Common myeloid progenitor, CD34-positive (primary cell): ENCODE results near the gene HELZ2.

Source experiments
- CTCF ChIA-PET: fragments of 350-600 bp; sonication (Branson Sonifier 250); formaldehyde crosslinking; loops from one replicate; lab custom pipeline; 2021; ENCODE audit warnings: antibody characterized with exemption; lab: Charles Lee
- POLR2A ChIA-PET: fragments of 350-600 bp; sonication (Branson Sonifier 250); formaldehyde crosslinking; loops from one replicate; lab custom pipeline; 2021; ENCODE audit warnings: antibody characterized with exemption; lab: Charles Lee
- DNase-seq, 3 donors: peaks; one replicate each; pipeline versions ENCODE4 v3.0.0 to v3.0.0-alpha.2; 2013
- H3K27ac ChIP-seq, 2 experiments: 1 replicate in 1 of 2; 2 replicates in 1 of 2; pipeline ENCODE4 v1.7.0; 2013; ENCODE audit warnings: inconsistent platforms in 2 of 2, low read length in 2 of 2, mild to moderate bottlenecking in 2 of 2, low read depth in 1 of 2, moderate library complexity in 1 of 2; ENCODE audit not compliant: severe bottlenecking in 2 of 2, insufficient read depth in 1 of 2, poor library complexity in 1 of 2
- H3K27me3 ChIP-seq, 5 experiments: replicated peaks in 2 of 5; 1 replicate in 3 of 5; 2 replicates in 2 of 5; pipeline versions ENCODE4 v1.6.1 to v1.7.0; 2013; ENCODE audit warnings: low read length in 4 of 5, mild to moderate bottlenecking in 2 of 5, moderate library complexity in 2 of 5, inconsistent platforms in 1 of 5; ENCODE audit not compliant: insufficient read depth in 5 of 5, control insufficient read depth in 4 of 5
- H3K36me3 ChIP-seq, 4 experiments: 1 replicate in 2 of 4; 2 replicates in 2 of 4; pipeline versions ENCODE4 v1.6.1 to v1.7.0; 2013; ENCODE audit warnings: low read length in 3 of 4, control low read depth in 1 of 4, mild to moderate bottlenecking in 1 of 4; ENCODE audit not compliant: control insufficient read depth in 4 of 4, insufficient read depth in 4 of 4
- H3K4me1 ChIP-seq, 4 experiments: 1 replicate in 3 of 4; 2 replicates in 1 of 4; pipeline versions ENCODE4 v1.6.1 to v1.7.1; 2013; ENCODE audit warnings: low read length in 3 of 4, mild to moderate bottlenecking in 3 of 4, control low read depth in 1 of 4, inconsistent platforms in 1 of 4, moderate library complexity in 1 of 4; ENCODE audit not compliant: control insufficient read depth in 4 of 4, insufficient read depth in 4 of 4; ENCODE audit errors: control extremely low read depth in 1 of 4
- H3K4me3 ChIP-seq, 7 experiments: 1 replicate in 4 of 7; 2 replicates in 3 of 7; pipeline versions ENCODE4 v1.5.1 to v1.7.0; 2013; ENCODE audit warnings: mild to moderate bottlenecking in 7 of 7, low read length in 6 of 7, moderate library complexity in 6 of 7, inconsistent platforms in 2 of 7, low read depth in 2 of 7, control low read depth in 1 of 7; ENCODE audit not compliant: insufficient read depth in 4 of 7, control insufficient read depth in 1 of 7; ENCODE audit errors: extremely low read depth in 1 of 7
- H3K9me3 ChIP-seq, 5 experiments: 1 replicate in 4 of 5; 2 replicates in 1 of 5; pipeline versions ENCODE4 v1.6.1 to v1.7.1; 2013; ENCODE audit warnings: low read length in 4 of 5, mild to moderate bottlenecking in 2 of 5, inconsistent platforms in 1 of 5, low read depth in 1 of 5, moderate library complexity in 1 of 5; ENCODE audit not compliant: control insufficient read depth in 4 of 5, insufficient read depth in 2 of 5; ENCODE audit errors: control extremely low read depth in 1 of 5
- WGBS: methylation state at CpG from one replicate; pipeline ENCODE4 v1.1.5; 2013; ENCODE audit not compliant: insufficient coverage; 5-methylcytosine and 5-hydroxymethylcytosine counted together

HELZ2 gene

DNA sequence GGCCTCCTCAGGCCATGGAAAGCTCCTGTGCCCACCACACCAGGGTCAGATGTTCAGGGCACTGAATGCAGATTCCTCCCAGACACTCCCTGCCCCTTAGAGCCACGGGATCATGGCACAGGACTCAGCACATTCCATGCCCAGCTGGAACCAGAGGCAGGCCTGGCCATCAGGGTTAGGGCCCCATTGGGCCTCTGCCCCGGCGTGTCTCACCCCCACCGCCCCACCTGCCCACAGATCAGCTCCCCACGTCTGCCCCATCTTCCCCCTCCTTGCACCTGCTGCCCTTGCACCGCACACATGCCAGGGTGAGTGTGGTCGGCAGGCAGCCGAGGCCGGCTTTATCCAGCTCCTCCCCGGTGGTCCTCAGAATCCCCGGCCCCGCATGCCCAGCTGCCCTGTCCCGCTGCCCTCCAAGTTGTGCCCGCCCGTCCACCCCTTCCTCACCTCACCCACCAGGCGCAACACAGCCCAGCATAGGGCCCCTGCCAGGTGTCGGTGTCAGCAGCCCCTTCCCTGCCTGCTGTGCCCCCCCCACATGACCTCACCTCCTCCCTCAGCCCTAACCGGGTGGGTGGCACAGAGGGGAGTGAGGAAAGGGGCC lies 24.3 kb downstream of the HELZ2 start:
- DNase-seq, result no peak
- Histone ChIP-seq H3K27ac (no peak overlapping the region), H3K4me3 (no peak overlapping the region), H3K4me1 (peaks cover 0 to 25% (median 23%) of the 10 kb centered on the region in 4 experiments), H3K9me3 (no peaks in the 10 kb centered on the region), H3K36me3 (no peaks in the 10 kb centered on the region), H3K27me3 (peaks cover 0 to 36% (median 11%) of the 10 kb centered on the region in 5 experiments)
- POLR2A ChIA-PET, result no interaction called here
- WGBS, result 95% methylated on average over 8 of the region's 18 CpGs
- CTCF ChIA-PET, result interaction anchor here (0.9 to 1.5 kb wide), 3 partner anchors 12 to 140 kb away, joined by 3 read pairs; no protein-coding TSS in a partner anchor

DNA sequence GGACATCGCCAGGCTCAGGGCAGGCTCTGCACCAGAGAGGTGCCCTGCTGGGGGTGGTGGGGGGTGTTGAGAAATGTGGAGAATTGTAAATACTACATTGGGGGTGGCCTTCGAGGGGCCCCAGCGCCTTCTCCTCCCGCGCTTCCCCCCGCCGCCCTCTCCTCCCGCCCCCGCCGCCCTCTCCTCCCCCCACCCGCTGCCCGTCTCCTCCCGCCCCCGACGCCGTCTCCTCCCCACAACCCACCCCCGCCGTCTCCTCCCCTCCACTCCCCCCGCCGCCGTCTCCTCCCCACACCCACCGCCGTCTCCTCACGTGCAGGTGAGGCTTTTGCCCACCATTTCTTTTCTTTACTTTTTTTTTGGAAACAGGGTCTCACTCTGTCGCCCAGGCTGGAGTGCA lies 25.0 kb downstream of the HELZ2 start:
- no peaks in the 10 kb centered on the region for H3K36me3 ChIP-seq
- H3K27ac ChIP-seq, result no peak overlapping the region
- peaks cover 0 to 32% (median 7%) of the 10 kb centered on the region in 5 experiments for H3K27me3 ChIP-seq
- 47% methylated on average over 5 of the region's 25 CpGs for WGBS
- ChIA-PET POLR2A (no interaction called here), CTCF (interaction anchor here (0.9 kb wide), 1 partner anchor 12 kb away, joined by 3 read pairs; no protein-coding TSS in a partner anchor)
- no peak for DNase-seq
- H3K4me1 ChIP-seq, result peaks cover 0 to 17% (median 17%) of the 10 kb centered on the region in 4 experiments
- H3K4me3 ChIP-seq, result no peak overlapping the region
- no peaks in the 10 kb centered on the region for H3K9me3 ChIP-seq

DNA sequence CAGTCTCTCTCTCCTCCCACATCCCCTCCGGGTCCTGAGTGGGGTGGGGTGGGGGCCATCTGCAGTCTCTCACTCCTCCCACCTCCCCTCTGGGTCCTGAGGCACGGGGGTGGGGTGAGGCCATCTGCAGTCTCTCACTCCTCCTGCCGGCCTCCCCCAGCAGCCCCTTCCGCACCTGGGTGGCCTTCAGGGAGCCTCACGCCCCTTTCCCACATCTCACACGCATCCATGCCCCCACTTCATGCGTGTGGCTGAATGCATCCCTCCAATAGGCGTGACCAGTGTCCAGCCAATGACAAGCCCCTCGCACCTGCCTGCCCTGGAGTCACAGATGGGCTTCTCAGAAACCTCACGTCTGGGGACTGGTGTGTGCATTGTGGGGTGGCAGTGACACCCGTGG lies 25.5 kb downstream of the HELZ2 start:
- 60% methylated on average over 3 of the region's 11 CpGs for WGBS
- Histone ChIP-seq H3K4me3 (no peak overlapping the region), H3K27me3 (peaks cover 0 to 32% (median 7%) of the 10 kb centered on the region in 5 experiments), H3K36me3 (no peaks in the 10 kb centered on the region), H3K4me1 (peaks cover 0 to 14% (median 13%) of the 10 kb centered on the region in 4 experiments), H3K9me3 (no peaks in the 10 kb centered on the region), H3K27ac (no peak overlapping the region)
- no peak for DNase-seq
- CTCF ChIA-PET, result interaction anchor here (0.9 kb wide), 1 partner anchor 12 kb away, joined by 3 read pairs; no protein-coding TSS in a partner anchor
- POLR2A ChIA-PET, result no interaction called here

DNA sequence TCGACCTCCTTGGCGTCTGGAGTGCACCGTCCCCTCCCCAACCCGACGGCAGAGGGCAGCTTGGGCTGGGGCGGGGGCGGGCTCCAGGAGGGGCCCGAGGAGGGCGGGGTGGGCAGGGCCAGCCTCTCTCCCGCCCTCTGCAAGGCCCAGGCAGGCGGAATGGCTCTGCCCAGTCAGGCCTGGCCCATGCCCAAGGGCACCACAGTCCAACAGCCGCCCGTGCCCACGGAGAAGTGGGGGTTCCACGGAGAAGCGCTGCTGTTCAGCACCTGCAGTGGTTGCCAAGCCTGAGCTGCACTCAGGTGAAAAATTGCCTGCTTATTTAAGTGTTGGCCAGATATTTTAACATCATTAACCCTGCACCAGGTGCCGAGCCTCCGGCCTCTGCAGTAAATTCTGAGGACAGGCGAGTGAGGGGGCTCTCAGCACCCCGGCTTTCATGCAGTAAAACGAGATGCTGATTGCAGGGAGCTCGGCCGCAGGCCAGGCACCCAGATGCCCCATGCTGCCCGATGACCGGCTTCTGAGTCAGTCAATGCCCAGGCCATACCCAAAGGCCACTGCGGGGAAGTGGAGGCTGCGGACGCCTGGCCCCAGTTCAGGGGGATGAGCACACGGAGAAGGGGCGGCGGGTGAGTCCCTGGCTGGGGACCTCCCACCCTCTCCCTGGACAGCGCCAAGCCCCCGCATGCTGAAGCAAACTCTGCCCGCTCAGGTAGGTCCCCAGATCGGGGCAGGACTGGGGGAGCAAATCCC lies 26.1 kb downstream of the HELZ2 start, which contains the start of gene SRMS:
SRMS (minus strand) TSS at position 25 of the 756 bp plus-strand sequence. CDS start 286 bp downstream, outside the sequence.
- CTCF ChIA-PET, result interaction anchor here (2.3 kb wide), 1 partner anchor 10 kb away, joined by 9 read pairs; the partner anchor contains the start of gene PTK6
- Histone ChIP-seq H3K4me3 (no peak within 1 kb of the TSS), H3K4me1 (peaks cover 0 to 11% (median 8%) of the 10 kb centered on the region in 4 experiments), H3K9me3 (no peaks in the 10 kb centered on the region), H3K27me3 (peaks cover 0 to 32% (median 7%) of the 10 kb centered on the region in 5 experiments), H3K36me3 (no peaks in the 10 kb centered on the region), H3K27ac (no peak within 1 kb of the TSS)
- 72% methylated on average over 18 of the region's 35 CpGs for WGBS
- DNase-seq, result no peak
- POLR2A ChIA-PET, result no interaction called here

DNA sequence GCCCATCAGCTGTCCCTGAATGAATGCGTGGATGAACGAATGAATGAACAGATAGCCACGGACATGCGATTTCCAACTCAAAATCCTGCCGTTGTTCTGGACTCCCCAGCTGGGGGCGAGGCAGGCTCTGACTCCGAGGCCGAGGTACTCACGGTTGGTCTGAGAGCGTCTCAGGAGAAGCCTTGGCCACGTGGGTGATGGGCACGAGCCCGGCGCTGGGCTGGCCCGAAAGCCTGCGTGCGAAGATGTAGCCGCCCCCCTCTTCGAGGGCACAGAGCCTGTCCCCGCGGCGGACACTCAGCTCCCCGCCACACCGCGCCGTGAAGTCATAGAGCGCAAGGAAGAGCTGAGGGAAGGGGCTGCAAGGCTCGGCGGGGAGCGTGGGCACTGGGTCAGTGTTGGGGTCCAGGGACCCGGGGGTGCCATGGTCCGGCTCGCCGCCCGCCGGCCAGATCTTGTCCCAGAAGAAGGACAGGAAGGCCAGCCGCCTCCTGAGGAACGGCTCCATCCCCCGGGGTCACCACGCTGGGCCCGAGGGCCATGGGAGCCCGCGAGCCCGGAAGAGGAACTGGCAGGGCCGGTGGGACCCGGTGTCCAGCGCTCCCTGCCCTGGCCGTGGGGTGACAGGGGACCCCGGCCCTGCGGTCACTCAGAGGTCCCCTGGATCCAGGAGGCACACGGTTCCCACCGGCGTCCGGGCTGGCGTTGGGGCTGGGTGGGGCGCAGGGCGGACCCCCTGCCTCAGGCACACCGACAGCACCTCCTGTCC lies 26.9 kb downstream of the HELZ2 start:
- peaks cover 0 to 32% (median 7%) of the 10 kb centered on the region in 5 experiments for H3K27me3 ChIP-seq
- H3K27ac ChIP-seq, result no peak overlapping the region
- H3K4me3 ChIP-seq, result no peak overlapping the region
- peaks cover 0 to 3% (median under 1%) of the 10 kb centered on the region in 4 experiments for H3K4me1 ChIP-seq
- no peaks in the 10 kb centered on the region for H3K9me3 ChIP-seq
- CTCF ChIA-PET, result interaction anchor here (1.6 to 2.3 kb wide), 2 partner anchors 8 to 9 kb away, joined by 3 to 9 read pairs; partner anchors contain the start of gene PTK6
- no peak for DNase-seq
- WGBS, result 64% methylated on average over 51 of the region's 58 CpGs
- POLR2A ChIA-PET, result no interaction called here
- H3K36me3 ChIP-seq, result no peaks in the 10 kb centered on the region

DNA sequence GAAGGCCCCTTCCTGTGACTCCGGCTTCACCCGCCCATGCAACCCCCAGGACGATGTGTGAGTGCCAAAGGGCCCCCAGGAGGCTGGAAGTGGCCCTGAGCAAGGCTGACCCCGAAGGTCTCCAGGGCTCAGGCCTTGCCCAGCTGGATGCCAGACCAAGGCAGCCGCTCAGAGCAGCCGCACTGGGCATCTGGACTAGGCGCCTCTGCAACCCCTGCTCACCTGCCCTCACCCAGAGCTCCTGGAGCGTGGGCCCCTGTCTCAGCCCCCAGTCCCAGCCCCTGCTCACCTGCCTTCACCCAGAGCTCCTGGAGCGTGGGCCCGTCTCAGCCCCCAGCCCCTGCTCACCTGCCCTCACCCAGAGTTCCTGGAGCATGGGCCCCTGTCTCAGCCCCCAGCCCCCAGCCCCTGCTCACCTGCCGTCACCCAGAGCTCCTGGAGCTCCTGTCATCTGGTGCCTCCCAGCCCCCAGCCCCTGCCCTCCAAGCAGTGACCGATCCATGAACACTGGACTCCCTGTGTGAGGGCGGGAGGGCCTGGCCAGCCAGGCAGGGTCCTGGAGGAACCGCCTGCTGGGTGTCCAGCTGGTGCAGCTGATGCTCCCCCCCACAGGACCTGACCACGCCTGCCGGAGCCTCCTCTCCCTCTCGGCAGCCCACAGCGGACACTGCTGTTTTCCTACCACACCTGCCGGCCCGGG lies 27.6 kb downstream of the HELZ2 start:
- H3K36me3 ChIP-seq, result no peaks in the 10 kb centered on the region
- whole genome bisulfite sequencing, result 95% methylated on average over 20 of the region's 20 CpGs
- H3K4me1 ChIP-seq, result peaks cover 0 to 3% (median 0%) of the 10 kb centered on the region in 4 experiments
- ChIA-PET POLR2A (no interaction called here), CTCF (interaction anchor here (1.5 to 2.3 kb wide), 3 partner anchors 8 to 10 kb away, joined by 3 to 9 read pairs (median 4); partner anchors contain the start of gene PTK6)
- no peak for DNase-seq
- H3K4me3 ChIP-seq, result no peak overlapping the region
- peaks cover 0 to 32% (median 7%) of the 10 kb centered on the region in 5 experiments for H3K27me3 ChIP-seq
- H3K9me3 ChIP-seq, result no peaks in the 10 kb centered on the region
- H3K27ac ChIP-seq, result no peak overlapping the region
